GM12878 (cell line): ENCODE measurements around the gene PMIS2. TPM values are rescaled to one million over a fixed set of nuclear protein-coding genes. Genes with fewer than 3 reads are reported as not detected.
A peak's percentile ranks its signal among the peaks of the same experiment; 100 is the strongest.

Experiments used
- BHLHE40 ChIP-seq, 2 experiments: fragments of 450-650 bp in 1 of 2; IDR thresholded peaks; 2 replicates each; pipeline ENCODE4 v1.6.1; 2011 to 2017; ENCODE audit warnings: low read depth in 2 of 2, borderline replicate concordance in 1 of 2, improper control_type of control experiment in 1 of 2, low read length in 1 of 2, mild to moderate bottlenecking in 1 of 2
- CEBPB ChIP-seq, 2 experiments: fragments of 150-350 bp in 1 of 2; IDR thresholded peaks; 2 replicates each; pipeline ENCODE4 v1.6.1; 2012 to 2014; ENCODE audit warnings: low read depth in 2 of 2, low read length in 2 of 2, borderline replicate concordance in 1 of 2, inconsistent platforms in 1 of 2
- CHD4 ChIP-seq: fragments of 200-600 bp; sonication (generic); IDR thresholded peaks from 2 replicates; pipeline ENCODE4 v1.6.1; 2016; ENCODE audit warnings: mild to moderate bottlenecking
- CTCF ChIP-seq, 3 experiments: IDR thresholded peaks in 2 of 3; conservative IDR thresholded peaks in 1 of 3; 2 replicates each; pipeline ENCODE4 v1.5.1; 2011; ENCODE audit warnings: low read depth in 3 of 3, low read length in 3 of 3, mild to moderate bottlenecking in 3 of 3, control low read depth in 2 of 3, moderate library complexity in 2 of 3, inconsistent platforms in 1 of 3, mixed read lengths in 1 of 3; ENCODE audit not compliant: control insufficient read depth in 2 of 3, insufficient read depth in 1 of 3; ENCODE audit errors: extremely low read depth in 1 of 3
- DPF2 ChIP-seq: fragments of 450-650 bp; IDR thresholded peaks from 2 replicates; pipeline ENCODE4 v1.6.1; 2017; ENCODE audit warnings: mild to moderate bottlenecking
- E2F4 ChIP-seq: IDR thresholded peaks from 2 replicates; pipeline ENCODE4 v1.6.1; 2012; ENCODE audit warnings: low read depth, low read length, improper control_type of control experiment
- E2F8 ChIP-seq: fragments of 450-650 bp; IDR thresholded peaks from 2 replicates; pipeline ENCODE4 v1.6.1; 2018; ENCODE audit warnings: mild to moderate bottlenecking, low read depth, moderate library complexity; ENCODE audit not compliant: partially characterized antibody
- ETV6 ChIP-seq, 2 experiments: fragments of 450-650 bp in 1 of 2; IDR thresholded peaks in 1 of 2; conservative IDR thresholded peaks in 1 of 2; 2 replicates each; pipeline ENCODE4 v1.6.1; 2014; ENCODE audit warnings: antibody characterized with exemption in 1 of 2, borderline replicate concordance in 1 of 2, low read depth in 1 of 2, mild to moderate bottlenecking in 1 of 2, moderate library complexity in 1 of 2
- FOXM1 ChIP-seq: IDR thresholded peaks from 2 replicates; pipeline ENCODE4 v1.6.1; 2012; ENCODE audit warnings: low read depth, mild to moderate bottlenecking, inconsistent platforms, low read length, moderate library complexity
- MXI1 ChIP-seq: fragments of 150-350 bp; IDR thresholded peaks from 2 replicates; pipeline ENCODE4 v1.6.1; 2011; ENCODE audit warnings: low read depth, mild to moderate bottlenecking, inconsistent platforms, low read length, improper control_type of control experiment
- SMAD5 ChIP-seq: IDR thresholded peaks from 2 replicates; pipeline ENCODE4 v1.6.1; 2016; ENCODE audit warnings: antibody characterized with exemption, low read depth
- SPI1 ChIP-seq: IDR thresholded peaks from 2 replicates; pipeline ENCODE4 v1.6.1; 2011; ENCODE audit warnings: low read depth, mild to moderate bottlenecking, low read length, moderate library complexity, borderline replicate concordance; ENCODE audit not compliant: insufficient read depth
- TCF12 ChIP-seq: IDR thresholded peaks from 2 replicates; pipeline ENCODE4 v1.6.1; 2011; ENCODE audit warnings: low read depth, mild to moderate bottlenecking, low read length
- TCF3 ChIP-seq: IDR thresholded peaks from 2 replicates; pipeline ENCODE4 v1.6.1; 2012; ENCODE audit warnings: low read depth, mild to moderate bottlenecking, low read length, borderline replicate concordance; ENCODE audit not compliant: insufficient read depth
- ZNF592 ChIP-seq: fragments of 450-650 bp; IDR thresholded peaks from 2 replicates; pipeline ENCODE4 v1.6.1; 2017; ENCODE audit warnings: mild to moderate bottlenecking, moderate library complexity
- polyA plus RNA-seq, 11 experiments: library from polyadenylated mRNA; depleted of rRNA in 4 of 11; unstranded in 6 of 11; stranded (reverse) in 5 of 11; fragments of >200 nt; fragmentation: Nextera tagmentation in 4 of 11; fragmentation: Illumina TruSeq in 1 of 11; extraction: Ambion mirVana in 4 of 11; extraction: Trizol in 1 of 11; gene quantifications; 1 replicate in 1 of 11; 2 replicates in 10 of 11; pipeline versions ENCODE4 v1.2.1 to v1.2.3, GENCODE V29; 2011 to 2016; ENCODE audit warnings: inconsistent platforms in 2 of 11, missing spikeins in 2 of 11, low read depth in 1 of 11
- total RNA-seq, 4 experiments: library from RNA; depleted of rRNA in 3 of 4; stranded (reverse); fragments of >200 nt in 3 of 4; fragmentation: Illumina TruSeq in 1 of 4; extraction: Trizol in 1 of 4; gene quantifications; 2 replicates each; pipeline versions ENCODE4 v1.2.1 to v1.2.3, GENCODE V29; 2013 to 2021

PMIS2 gene
- total and polyA plus RNA-seq, 10 of the 15 experiments (the other 5 are each of a cell fraction or from before 2014, with no cell fraction given), result not detected

GRCh38 chr19:35612559-35613321, 26.8 kb downstream of the PMIS2 start, which contains the start of gene HAUS5 (continued):
- peak; percentile 90 for TF ChIP-seq MXI1
- no peak for TF ChIP-seq FOXM1
- TF ChIP-seq TCF3, result 0 out of 2 replicates have a peak, but pooled peaks have one; percentile 19
- TF ChIP-seq SPI1, result no peak
- peak; percentile 72 to 89 for TF ChIP-seq BHLHE40 (IDR thresholded peaks at IDR 0.05; ENCODE audit: borderline replicate concordance in 1 of 2, low read depth in 2 of 2, low read length in 1 of 2)
- peak; percentile 95 for TF ChIP-seq E2F8
- TF ChIP-seq SMAD5, result no peak; the same call in 1 of the 2 replicates
- peak in 1 of 3 experiments; percentile 24; a peak in 1 of 6 replicates for TF ChIP-seq CTCF (IDR thresholded peaks at IDR 0.05 in 2 of 3, conservative IDR thresholded peaks at IDR 0.05 in 1 of 3; ENCODE audit: control insufficient read depth in 2 of 3, extremely low read depth in 1 of 3, insufficient read depth in 1 of 3, low read depth in 3 of 3, low read length in 3 of 3)
- TF ChIP-seq DPF2, result peak; percentile 85
- TF ChIP-seq CEBPB (IDR thresholded peaks at IDR 0.05; ENCODE audit: borderline replicate concordance in 1 of 2, low read depth in 2 of 2, low read length in 2 of 2), result peak in 1 of 2 experiments; percentile 98; a peak in 1 of 4 replicates
- TF ChIP-seq E2F4, result peak; percentile 77
- no peak for TF ChIP-seq ETV6 (conservative IDR thresholded peaks at IDR 0.05 in 1 of 2, IDR thresholded peaks at IDR 0.05 in 1 of 2; ENCODE audit: borderline replicate concordance in 1 of 2, low read depth in 1 of 2)
- no peak for TF ChIP-seq ZNF592
- TF ChIP-seq CHD4, result no peak
- 0 out of 2 replicates have a peak, but pooled peaks have one; percentile 60 for TF ChIP-seq TCF12
